ENCODE data around the gene ASPSCR1.
"Not testable (repeated sequence)": the region's sequence is repeated elsewhere in the genome, so short reads cannot be mapped to it uniquely, and the experiment has no call there.

Gene ASPSCR1

DNA sequence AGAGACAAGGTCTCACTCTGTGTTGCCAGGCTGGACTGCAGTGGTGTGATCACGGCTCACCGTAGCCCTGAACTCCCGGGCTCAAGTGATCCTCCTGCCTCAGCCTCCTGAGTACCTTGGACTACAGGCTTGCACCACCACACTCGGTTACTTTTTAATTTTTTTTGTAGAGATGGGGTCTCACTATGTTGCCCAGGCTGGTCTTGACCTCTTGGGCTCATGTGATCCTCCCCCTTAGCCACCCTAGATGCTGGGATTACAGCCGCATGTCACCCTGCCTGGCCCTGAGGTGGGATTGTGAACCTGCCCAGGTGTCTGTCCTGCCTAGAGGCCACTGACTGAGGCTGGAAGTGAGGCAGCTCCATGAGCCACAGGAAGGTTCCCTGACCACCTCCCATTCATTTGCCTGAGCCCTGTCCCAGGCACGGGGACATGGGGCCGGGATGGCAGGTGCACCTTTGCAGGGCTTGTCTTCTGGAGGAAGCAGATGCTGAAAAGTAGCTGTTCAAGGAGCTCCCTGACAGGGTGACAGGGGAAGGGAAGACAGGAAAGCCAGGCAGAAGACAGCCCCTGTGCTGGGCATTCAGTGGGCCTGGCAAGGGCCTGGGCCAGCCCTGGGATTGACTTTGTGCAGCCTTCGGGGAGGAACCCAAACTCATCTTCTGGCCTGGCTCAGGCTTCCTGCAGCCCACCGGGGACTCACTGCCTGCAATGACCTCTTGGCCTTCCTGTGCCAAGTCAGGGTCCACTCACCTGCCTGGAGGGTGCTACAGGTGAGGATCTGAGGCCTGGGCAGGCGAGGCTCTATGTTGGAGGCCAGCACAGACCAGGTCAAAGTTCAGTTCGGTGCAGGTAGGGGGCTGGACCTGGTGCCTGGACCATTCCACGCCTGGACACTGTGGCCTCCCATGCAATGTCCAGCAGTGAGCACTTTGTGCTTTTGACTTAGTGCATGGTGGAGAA, 8.3 kb upstream of the ASPSCR1 start:
- Histone ChIP-seq H3K9ac (ENCODE audit: low read length) (no peak overlapping the region), H3K27ac (ENCODE audit: low read depth, low read length) (no peak overlapping the region), H3K4me1 (ENCODE audit: control insufficient read depth, insufficient read depth, low read length) (peaks cover 4% of the 10 kb centered on the region), H3K4me3 (ENCODE audit: low read length) (no peak overlapping the region), H3K27me3 (ENCODE audit: control insufficient read depth, insufficient read depth, low read length) (no peaks in the 10 kb centered on the region), H3K36me3 (ENCODE audit: control insufficient read depth, insufficient read depth, low read length) (no peaks in the 10 kb centered on the region)

DNA sequence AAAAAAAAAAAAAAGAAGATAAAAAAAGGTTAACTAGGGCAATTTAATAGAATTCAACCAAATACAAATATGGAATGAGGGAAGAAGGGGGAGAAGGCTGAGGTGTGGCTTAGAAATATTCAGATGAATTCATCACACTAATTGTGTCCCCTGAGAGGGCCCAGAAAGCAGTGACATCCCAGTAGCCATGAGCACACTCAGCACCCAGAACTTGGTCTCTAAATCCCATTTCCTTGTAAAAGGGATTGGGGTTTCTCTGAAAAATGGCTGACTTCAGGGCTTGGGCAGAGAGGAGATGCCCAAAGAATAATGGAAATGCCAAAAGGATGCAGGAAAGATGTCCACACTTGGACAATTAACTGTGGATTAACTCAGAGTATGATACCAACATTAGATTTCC, 4.0 kb upstream of the ASPSCR1 start:
- Histone ChIP-seq H3K4me1 (ENCODE audit: control insufficient read depth, insufficient read depth, low read length) (peaks cover 4% of the 10 kb centered on the region), H3K36me3 (ENCODE audit: control insufficient read depth, insufficient read depth, low read length) (no peaks in the 10 kb centered on the region), H3K9ac (ENCODE audit: low read length) (no peak overlapping the region), H3K27me3 (ENCODE audit: control insufficient read depth, insufficient read depth, low read length) (no peaks in the 10 kb centered on the region), H3K4me3 (ENCODE audit: low read length) (no peak overlapping the region), H3K27ac (ENCODE audit: low read depth, low read length) (no peak overlapping the region)

DNA sequence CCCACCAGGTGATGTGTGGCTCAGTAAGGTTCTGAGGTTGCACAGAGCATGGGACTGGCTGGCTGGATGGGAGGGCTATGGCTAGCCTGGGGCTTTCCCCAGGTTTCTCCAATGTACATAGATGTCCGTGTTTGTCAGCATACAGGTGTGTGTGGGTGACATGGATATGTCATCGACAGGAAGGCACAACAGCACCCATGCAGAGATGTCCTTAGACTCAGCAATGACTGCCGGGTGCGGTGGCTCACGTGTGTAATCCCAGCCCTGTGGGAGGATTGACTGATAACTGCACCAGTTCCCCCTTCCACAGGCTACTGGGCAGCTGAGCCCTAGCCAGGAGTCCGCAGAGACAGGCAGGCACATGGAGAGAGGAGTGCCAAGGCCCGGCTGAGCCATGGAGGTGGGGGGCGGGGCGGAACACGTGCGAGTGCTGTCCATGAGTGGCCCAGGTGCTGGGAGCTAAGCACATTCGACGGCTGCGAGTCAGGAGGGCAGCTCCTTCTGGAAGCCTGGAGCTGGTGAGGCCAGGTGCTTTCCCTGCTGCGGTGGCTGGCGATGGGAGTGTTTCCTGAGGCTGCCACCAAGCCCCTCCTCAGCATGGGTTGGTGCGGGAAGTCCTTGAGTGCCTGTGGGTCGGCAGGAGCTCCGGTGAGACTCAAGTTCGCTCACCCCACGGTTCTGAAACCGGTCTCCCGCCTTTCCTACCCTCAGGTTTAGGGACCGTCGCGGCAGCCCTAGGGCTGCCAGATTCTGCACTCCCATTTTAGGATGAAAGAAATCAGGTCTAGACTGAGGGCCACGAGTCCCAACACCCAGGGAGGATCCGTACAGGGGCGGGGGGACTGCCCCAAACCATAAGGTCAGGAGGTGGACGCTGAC, 858 bp upstream of the ASPSCR1 start:
- Histone ChIP-seq H3K4me1 (ENCODE audit: control insufficient read depth, insufficient read depth, low read length) (peaks cover 7% of the 10 kb centered on the region), H3K4me3 (ENCODE audit: low read length) (peak overlapping the region; percentile 67), H3K27me3 (ENCODE audit: control insufficient read depth, insufficient read depth, low read length) (no peaks in the 10 kb centered on the region), H3K36me3 (ENCODE audit: control insufficient read depth, insufficient read depth, low read length) (peaks cover 3% of the 10 kb centered on the region), H3K27ac (ENCODE audit: low read depth, low read length) (peak overlapping the region; percentile 80), H3K9ac (ENCODE audit: low read length) (peak overlapping the region; percentile 58)

DNA sequence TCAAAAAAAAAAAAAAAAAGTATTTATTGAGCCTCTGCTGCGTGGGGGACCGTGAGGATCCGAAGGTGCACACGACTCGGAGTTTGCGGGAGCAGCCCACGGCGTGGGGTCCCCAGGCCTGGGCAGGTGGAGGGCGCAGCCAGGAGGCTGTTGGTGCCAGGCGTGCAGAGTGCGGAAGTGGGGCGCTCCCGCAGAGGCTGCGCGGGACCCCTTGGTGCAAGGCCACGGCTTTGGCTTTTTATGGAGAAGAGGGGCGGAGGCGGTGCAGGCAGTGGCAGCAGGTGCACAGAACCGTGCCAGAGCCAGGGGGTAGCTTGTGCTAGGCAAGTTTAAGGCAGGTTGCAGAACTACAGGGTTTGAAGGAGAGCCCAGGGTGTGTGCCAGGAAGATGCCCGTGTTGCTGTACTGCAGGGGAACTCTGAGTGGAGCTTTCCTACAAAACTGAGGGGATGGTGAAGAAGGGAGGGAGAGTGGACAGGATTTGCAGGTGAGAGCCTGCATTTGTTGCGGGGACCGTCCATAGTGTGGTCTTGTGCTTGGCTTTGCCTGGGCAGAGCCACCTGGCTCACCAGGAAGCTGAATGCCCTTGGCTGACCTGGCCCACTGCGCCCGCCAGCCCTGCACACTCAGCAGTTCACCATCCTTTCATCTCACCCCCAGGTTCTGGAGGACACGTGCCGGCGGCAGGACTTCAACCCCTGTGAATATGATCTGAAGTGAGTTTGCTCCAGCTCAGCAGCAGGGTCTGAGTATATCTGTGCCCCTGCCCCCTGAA, 1.3 kb downstream of the ASPSCR1 start:
- no peak overlapping the region for H3K9ac ChIP-seq (ENCODE audit: low read length)

DNA sequence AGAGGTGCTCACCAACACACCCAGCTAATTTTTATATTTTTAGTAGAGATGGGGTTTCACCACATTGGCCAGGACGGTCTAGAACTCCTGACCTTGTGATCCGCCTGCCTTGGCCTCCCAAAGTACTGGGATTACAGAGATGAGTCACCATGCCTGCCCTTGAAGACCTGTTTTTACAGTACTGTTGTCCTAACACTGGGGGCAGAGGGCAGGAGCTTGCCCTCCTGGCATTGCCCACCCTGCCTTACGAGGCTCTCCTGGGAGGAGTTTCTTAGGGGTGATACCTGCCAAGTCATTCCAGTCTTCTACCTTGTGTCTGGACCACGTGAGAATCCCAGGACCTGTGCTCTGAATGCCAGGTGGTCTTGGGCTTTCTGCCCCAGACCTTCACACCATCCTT, 2.7 kb downstream of the ASPSCR1 start:
- H3K36me3 ChIP-seq (ENCODE audit: control insufficient read depth, insufficient read depth, low read length) = peaks cover 8% of the 10 kb centered on the region
- H3K9ac ChIP-seq (ENCODE audit: low read length) = no peak overlapping the region
- no peak overlapping the region for H3K27ac ChIP-seq (ENCODE audit: low read depth, low read length)
- H3K27me3 ChIP-seq (ENCODE audit: control insufficient read depth, insufficient read depth, low read length) = no peaks in the 10 kb centered on the region
- peaks cover 7% of the 10 kb centered on the region for H3K4me1 ChIP-seq (ENCODE audit: control insufficient read depth, insufficient read depth, low read length)
- H3K4me3 ChIP-seq (ENCODE audit: low read length) = no peak overlapping the region

More for the DNA sequence above, 1.3 kb downstream of the ASPSCR1 start:
- no peaks in the 10 kb centered on the region for H3K27me3 ChIP-seq (ENCODE audit: control insufficient read depth, insufficient read depth, low read length)
- H3K4me3 ChIP-seq (ENCODE audit: low read length) = peak overlapping the region; percentile 13
- H3K36me3 ChIP-seq (ENCODE audit: control insufficient read depth, insufficient read depth, low read length) = peaks cover 3% of the 10 kb centered on the region
- H3K27ac ChIP-seq (ENCODE audit: low read depth, low read length) = no peak overlapping the region
- peaks cover 7% of the 10 kb centered on the region for H3K4me1 ChIP-seq (ENCODE audit: control insufficient read depth, insufficient read depth, low read length)

DNA sequence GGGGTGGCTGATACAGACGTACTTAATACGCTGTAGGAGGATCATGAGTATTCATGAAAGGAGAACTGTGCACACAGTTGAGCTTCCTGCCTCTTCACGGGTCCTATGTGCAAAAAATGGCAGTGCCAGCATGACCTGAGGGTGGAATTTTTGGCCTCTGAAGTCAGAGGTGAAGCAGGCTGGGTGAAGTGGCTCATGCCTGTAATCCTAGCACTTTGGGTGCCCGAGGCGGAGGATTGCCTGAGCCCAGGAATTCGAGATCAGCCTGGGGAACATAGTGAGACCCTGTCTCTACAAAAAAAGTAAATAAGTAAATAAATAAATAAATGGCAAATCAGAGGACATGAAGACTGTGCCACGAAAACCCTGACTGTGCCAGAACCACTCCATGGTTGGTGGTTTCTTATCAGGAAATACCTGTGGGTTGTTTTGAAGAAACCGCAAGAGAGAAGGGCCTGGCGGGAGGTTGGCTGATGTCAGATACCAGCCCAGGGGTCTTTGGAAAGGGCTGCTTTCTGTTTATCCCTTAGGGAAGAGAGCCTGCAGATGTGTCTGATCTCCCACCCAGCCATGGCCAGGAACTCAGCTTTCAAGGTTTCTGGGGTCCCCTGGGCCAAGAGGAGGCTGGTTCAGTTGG, 3.4 kb downstream of the ASPSCR1 start:
- no peak overlapping the region for H3K27ac ChIP-seq (ENCODE audit: low read depth, low read length)
- no peaks in the 10 kb centered on the region for H3K27me3 ChIP-seq (ENCODE audit: control insufficient read depth, insufficient read depth, low read length)
- H3K4me1 ChIP-seq (ENCODE audit: control insufficient read depth, insufficient read depth, low read length) = peaks cover 7% of the 10 kb centered on the region
- H3K9ac ChIP-seq (ENCODE audit: low read length) = no peak overlapping the region
- no peak overlapping the region for H3K4me3 ChIP-seq (ENCODE audit: low read length)
- peaks cover 15% of the 10 kb centered on the region for H3K36me3 ChIP-seq (ENCODE audit: control insufficient read depth, insufficient read depth, low read length)

DNA sequence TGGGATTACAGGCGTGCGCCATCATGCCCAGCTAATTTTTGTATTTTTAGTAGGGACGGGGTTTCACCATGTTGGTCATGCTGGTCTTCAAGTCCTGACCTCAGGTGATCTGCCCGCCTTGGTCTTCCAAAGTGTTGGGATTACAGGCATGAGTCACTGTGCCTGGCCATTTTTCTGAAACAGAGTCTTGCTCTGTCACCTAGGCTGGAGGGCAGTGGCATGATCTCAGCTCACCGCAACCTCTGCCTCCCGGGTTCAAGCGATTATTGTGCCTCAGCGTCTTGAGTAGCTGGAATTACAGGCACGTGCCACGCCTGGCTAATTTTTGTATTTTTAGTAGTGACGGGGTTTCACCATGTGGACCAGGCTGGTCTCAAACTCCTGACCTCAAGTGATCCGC, 4.1 kb downstream of the ASPSCR1 start:
- not testable (repeated sequence) for H3K9ac ChIP-seq (ENCODE audit: low read length); H3K4me3 ChIP-seq (ENCODE audit: low read length); H3K27ac ChIP-seq (ENCODE audit: low read depth, low read length); H3K4me1 ChIP-seq (ENCODE audit: control insufficient read depth, insufficient read depth, low read length); H3K27me3 ChIP-seq (ENCODE audit: control insufficient read depth, insufficient read depth, low read length)
- H3K36me3 ChIP-seq (ENCODE audit: control insufficient read depth, insufficient read depth, low read length) = peaks cover 15% of the 10 kb centered on the region

DNA sequence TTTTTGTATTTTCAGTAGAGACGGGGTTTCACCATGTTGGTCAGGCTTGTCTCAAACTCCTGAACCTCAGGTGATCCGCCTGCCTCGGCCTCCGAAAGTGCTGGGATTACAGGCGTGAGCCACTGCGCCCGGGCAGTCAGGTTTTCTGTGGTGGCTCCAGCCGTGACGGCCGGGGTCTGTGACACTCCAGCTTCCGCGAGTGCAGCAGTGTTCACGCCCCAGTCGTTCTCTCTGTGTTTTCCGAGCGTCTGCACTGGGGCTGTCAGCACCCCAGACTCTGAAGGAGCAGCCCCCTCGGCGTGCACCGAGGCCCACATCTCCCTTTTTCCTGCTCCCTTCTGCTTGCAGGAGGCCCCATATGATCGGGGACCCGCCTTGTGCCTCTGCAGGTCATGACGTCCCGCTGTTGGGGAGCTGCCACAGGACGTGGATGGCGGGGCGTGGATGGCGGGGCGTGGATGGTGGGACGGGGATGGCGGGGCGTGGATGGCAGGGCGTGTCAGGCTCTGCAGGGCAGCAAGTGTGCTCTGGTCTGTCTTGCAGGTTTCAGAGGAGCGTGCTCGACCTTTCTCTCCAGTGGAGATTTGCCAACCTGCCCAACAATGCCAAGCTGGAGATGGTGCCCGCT, 5.7 kb downstream of the ASPSCR1 start:
- Histone ChIP-seq H3K36me3 (ENCODE audit: control insufficient read depth, insufficient read depth, low read length) (peaks cover 15% of the 10 kb centered on the region), H3K9ac (ENCODE audit: low read length) (no peak overlapping the region), H3K27me3 (ENCODE audit: control insufficient read depth, insufficient read depth, low read length) (no peaks in the 10 kb centered on the region), H3K4me1 (ENCODE audit: control insufficient read depth, insufficient read depth, low read length) (peaks cover 3% of the 10 kb centered on the region), H3K27ac (ENCODE audit: low read depth, low read length) (no peak overlapping the region), H3K4me3 (ENCODE audit: low read length) (no peak overlapping the region)

DNA sequence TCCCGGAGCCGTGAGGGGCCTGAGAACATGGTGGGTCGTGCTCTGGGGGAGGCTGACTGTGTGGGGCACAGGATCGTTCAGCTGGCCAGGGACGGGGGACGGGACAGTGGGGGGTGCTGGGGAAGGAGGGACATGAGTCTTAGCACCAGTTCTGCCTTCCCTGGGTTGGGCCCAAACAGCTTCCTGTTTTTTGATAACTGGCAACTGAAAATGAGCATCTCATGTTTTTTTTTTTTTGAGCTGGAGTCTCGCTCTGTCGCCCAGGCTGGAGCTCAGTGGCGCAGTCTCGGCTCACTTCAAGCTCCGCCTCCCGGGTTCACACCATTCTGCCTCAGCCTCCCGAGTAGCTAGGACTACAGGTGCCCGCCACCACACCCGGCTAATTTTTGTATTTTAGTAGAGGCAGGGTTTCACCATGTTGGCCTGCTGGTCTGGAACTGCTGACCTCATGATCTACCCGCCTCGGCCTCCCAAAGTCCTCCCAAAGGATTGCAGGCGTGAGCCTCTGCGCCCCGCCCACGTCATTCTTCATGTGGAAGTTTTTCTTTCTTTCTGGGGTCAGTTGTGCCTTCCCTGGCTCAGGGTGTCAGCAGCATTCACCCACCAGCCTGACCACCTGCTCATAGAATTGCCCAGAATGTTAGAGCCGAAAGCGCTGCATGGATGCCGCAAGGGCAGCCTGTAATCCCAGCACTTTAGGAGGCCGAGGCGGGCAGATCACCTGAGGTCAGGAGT, 6.4 kb downstream of the ASPSCR1 start:
- peaks cover 15% of the 10 kb centered on the region for H3K36me3 ChIP-seq (ENCODE audit: control insufficient read depth, insufficient read depth, low read length)
- H3K27ac ChIP-seq (ENCODE audit: low read depth, low read length) = no peak overlapping the region
- no peaks in the 10 kb centered on the region for H3K27me3 ChIP-seq (ENCODE audit: control insufficient read depth, insufficient read depth, low read length)
- no peak overlapping the region for H3K4me3 ChIP-seq (ENCODE audit: low read length)
- no peaks in the 10 kb centered on the region for H3K4me1 ChIP-seq (ENCODE audit: control insufficient read depth, insufficient read depth, low read length)
- H3K9ac ChIP-seq (ENCODE audit: low read length) = no peak overlapping the region

DNA sequence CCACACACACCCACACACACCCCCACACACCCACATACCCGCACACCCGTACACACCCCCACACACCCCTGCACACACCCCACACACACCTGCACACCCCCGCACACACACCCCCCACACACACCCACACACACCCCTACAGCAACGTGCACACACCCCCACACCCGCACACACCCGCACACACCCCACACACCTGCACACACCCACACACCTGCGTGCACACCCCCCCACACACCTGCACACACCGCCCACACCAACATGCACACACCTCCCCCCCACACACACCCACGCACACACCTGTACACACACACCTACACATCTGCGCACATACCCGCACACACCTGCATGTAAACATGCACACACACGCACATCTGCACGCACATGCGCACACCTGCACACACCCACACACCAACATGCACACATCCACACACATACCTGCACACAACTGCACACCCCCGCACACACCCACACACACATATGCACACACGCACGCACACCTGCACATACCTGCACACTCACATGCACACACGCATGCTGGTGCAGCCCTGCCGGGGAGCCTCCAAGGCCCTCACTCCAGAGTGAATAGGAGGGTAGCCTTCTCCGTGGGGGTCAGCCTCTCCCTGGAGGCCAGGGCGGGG, 7.5 kb downstream of the ASPSCR1 start:
- H3K4me1 ChIP-seq (ENCODE audit: control insufficient read depth, insufficient read depth, low read length) = no peaks in the 10 kb centered on the region
- H3K27ac ChIP-seq (ENCODE audit: low read depth, low read length) = no peak overlapping the region
- H3K36me3 ChIP-seq (ENCODE audit: control insufficient read depth, insufficient read depth, low read length) = peaks cover 15% of the 10 kb centered on the region

More for the DNA sequence above, 7.5 kb downstream of the ASPSCR1 start:
- Histone ChIP-seq H3K4me3 (ENCODE audit: low read length) (no peak overlapping the region), H3K27me3 (ENCODE audit: control insufficient read depth, insufficient read depth, low read length) (no peaks in the 10 kb centered on the region), H3K9ac (ENCODE audit: low read length) (no peak overlapping the region)
